GM18873 (cell line): ENCODE measurements around the gene TAF1D.
"Not testable (repeated sequence)": the region's sequence is repeated elsewhere in the genome, so short reads cannot be mapped to it uniquely, and the experiment has no call there.

ENCODE experiments used
- ATAC-seq: cut with Tn5 transposase; IDR thresholded peaks from one replicate; pipeline ENCODE4 v1.9.1; 2021; ENCODE audit warnings: mild to moderate bottlenecking, moderate library complexity, moderate number of reproducible peaks; ENCODE audit not compliant: unreplicated experiment, low FRiP score

Gene TAF1D

GRCh38 chr11:93741094-93741881, at the start of gene TAF1D, which contains the start of gene C11orf54:
TAF1D (minus strand) TSS chr11:93741495; CDS start chr11:93739304, 2,191 bp downstream.
C11orf54 (plus strand) TSS chr11:93741672; CDS start chr11:93747394, 5,722 bp downstream.
- ATAC-seq: peak; percentile 82

GRCh38 chr11:93784935-93785360, 43.7 kb upstream of the TAF1D start:
- ATAC-seq: peak; percentile 31

- ATAC-seq: peak; percentile 96
Measured at GRCh38 chr11:93784145-93784934, 43.0 kb upstream of the TAF1D start, which contains the start of gene MED17. MED17 (plus strand) TSS chr11:93784282; CDS start chr11:93784514, 232 bp downstream.

- ATAC-seq: peak; percentile 38
Measured at GRCh38 chr11:93783765-93784144, 42.5 kb upstream of the TAF1D start.

GRCh38 chr11:93783362-93783761, 42.1 kb upstream of the TAF1D start:
- ATAC-seq: no peak

- no peak for ATAC-seq
Measured at GRCh38 chr11:93775289-93775688, 34.0 kb upstream of the TAF1D start.

GRCh38 chr11:93774560-93774959, 33.3 kb upstream of the TAF1D start:
- not testable (repeated sequence) for ATAC-seq

GRCh38 chr11:93773601-93774200, 32.4 kb upstream of the TAF1D start:
- ATAC-seq: no peak

- ATAC-seq: no peak
Measured at GRCh38 chr11:93773045-93773477, 31.8 kb upstream of the TAF1D start.

- no peak for ATAC-seq
Measured at GRCh38 chr11:93772123-93772522, 30.8 kb upstream of the TAF1D start.

GRCh38 chr11:93770160-93770559, 28.9 kb upstream of the TAF1D start:
- ATAC-seq: no peak

GRCh38 chr11:93767018-93767417, 25.7 kb upstream of the TAF1D start:
- ATAC-seq: no peak

- no peak for ATAC-seq
Measured at GRCh38 chr11:93766504-93766903, 25.2 kb upstream of the TAF1D start.

- ATAC-seq: no peak
Measured at GRCh38 chr11:93765551-93765950, 24.3 kb upstream of the TAF1D start.

GRCh38 chr11:93761910-93762309, 20.6 kb upstream of the TAF1D start:
- no peak for ATAC-seq

GRCh38 chr11:93759123-93759522, 17.8 kb upstream of the TAF1D start:
- not testable (repeated sequence) for ATAC-seq

GRCh38 chr11:93757924-93758865, 16.9 kb upstream of the TAF1D start:
- ATAC-seq: no peak

GRCh38 chr11:93757301-93757700, 16.0 kb upstream of the TAF1D start:
- ATAC-seq: no peak

- ATAC-seq: no peak
Measured at GRCh38 chr11:93756748-93757147, 15.5 kb upstream of the TAF1D start.

GRCh38 chr11:93753241-93753640, 11.9 kb upstream of the TAF1D start:
- ATAC-seq: no peak
